HepG2 (cell line): ENCODE data around the gene PTH. TPM values are rescaled to one million over a fixed set of nuclear protein-coding genes. Genes with fewer than 3 reads are reported as not detected.
A peak's percentile ranks its signal among the peaks of the same experiment; 100 is the strongest.

Experiments
- CREBL2 ChIP-seq: sonication (generic); formaldehyde crosslinking; IDR thresholded peaks from 2 replicates; pipeline ENCODE4 v1.8.1; 2023; ENCODE audit warnings: missing genetic modification reagents, mild to moderate bottlenecking, borderline replicate concordance
- FLYWCH1 ChIP-seq: sonication (generic); formaldehyde crosslinking; IDR thresholded peaks from 2 replicates; pipeline ENCODE4 v1.8.1; 2023; ENCODE audit warnings: mild to moderate bottlenecking, missing genetic modification reagents
- HDAC2 ChIP-seq: sonication (generic); formaldehyde crosslinking; IDR thresholded peaks from 2 replicates; pipeline ENCODE4 v1.4.0; 2020; ENCODE audit warnings: missing genetic modification reagents
- KAT7 ChIP-seq: IDR thresholded peaks from 2 replicates; pipeline ENCODE4 v1.6.1; 2018; ENCODE audit warnings: borderline replicate concordance, missing compliant biosample characterization
- KLF11 ChIP-seq: IDR thresholded peaks from 2 replicates; pipeline ENCODE4 v1.6.1; 2016; ENCODE audit warnings: missing compliant biosample characterization
- KLF12 ChIP-seq: sonication (generic); formaldehyde crosslinking; IDR thresholded peaks from 2 replicates; pipeline ENCODE4 v1.4.0; 2020; ENCODE audit warnings: missing genetic modification reagents, borderline replicate concordance
- SNAPC2 ChIP-seq: sonication (generic); formaldehyde crosslinking; IDR thresholded peaks from 2 replicates; pipeline ENCODE4 v1.8.1; 2022; ENCODE audit warnings: mild to moderate bottlenecking, missing genetic modification reagents
- SOX6 ChIP-seq, 2 experiments: fragments of 450-650 bp in 1 of 2; sonication (generic) in 1 of 2; formaldehyde crosslinking in 1 of 2; IDR thresholded peaks; 2 replicates each; pipeline versions ENCODE4 v1.4.0 to v1.6.1; 2017 to 2020; ENCODE audit warnings: antibody characterized with exemption in 1 of 2, mild to moderate bottlenecking in 1 of 2, missing genetic modification reagents in 1 of 2
- ZBTB34 ChIP-seq: sonication (generic); formaldehyde crosslinking; IDR thresholded peaks from 2 replicates; pipeline ENCODE4 v1.8.0; 2022; ENCODE audit warnings: mild to moderate bottlenecking, missing genetic modification reagents
- ZNF292 ChIP-seq: sonication (generic); formaldehyde crosslinking; IDR thresholded peaks from 2 replicates; pipeline ENCODE4 v1.8.1; 2022; ENCODE audit warnings: mild to moderate bottlenecking, low read depth, missing genetic modification reagents, borderline replicate concordance
- ZNF547 ChIP-seq: sonication (generic); formaldehyde crosslinking; IDR thresholded peaks from 2 replicates; pipeline ENCODE4 v1.5.1; 2020; ENCODE audit warnings: mild to moderate bottlenecking, missing genetic modification reagents
- ZNF550 ChIP-seq: sonication (generic); formaldehyde crosslinking; IDR thresholded peaks from 2 replicates; pipeline ENCODE4 v1.4.0; 2020; ENCODE audit warnings: mild to moderate bottlenecking, missing genetic modification reagents, borderline replicate concordance
- ZSCAN29 ChIP-seq: sonication (generic); formaldehyde crosslinking; conservative IDR thresholded peaks from 2 replicates; pipeline ENCODE4 v1.4.0; 2020; ENCODE audit warnings: mild to moderate bottlenecking, missing genetic modification reagents
- ZSCAN31 ChIP-seq: sonication (generic); formaldehyde crosslinking; IDR thresholded peaks from 2 replicates; pipeline ENCODE4 v1.5.0; 2020; ENCODE audit warnings: low read depth, mild to moderate bottlenecking, missing genetic modification reagents
- polyA plus RNA-seq, 8 experiments: library from polyadenylated mRNA; depleted of rRNA in 3 of 8; stranded (reverse) in 7 of 8; unstranded in 1 of 8; fragments of >200 nt; fragmentation: Illumina TruSeq in 4 of 8; extraction: Trizol in 4 of 8; gene quantifications; 2 replicates each; pipeline versions ENCODE4 v1.2.1 to v1.2.3, GENCODE V29; 2011 to 2016; ENCODE audit warnings: low read depth in 4 of 8, missing spikeins in 1 of 8, mixed read lengths in 1 of 8; ENCODE audit not compliant: insufficient read depth in 1 of 8
- total RNA-seq, 5 experiments: library from RNA; depleted of rRNA; stranded (reverse); fragments of >200 nt; fragmentation: Illumina TruSeq; extraction: Trizol; gene quantifications; 2 replicates each; pipeline ENCODE4 v1.2.3, GENCODE V29; 2016; ENCODE audit warnings: low read depth in 1 of 5
- TF ChIP-seq, protein P1 (sequence below): sonication (generic); formaldehyde crosslinking; IDR thresholded peaks from 2 replicates; pipeline ENCODE4; 2020; ENCODE audit warnings: missing genetic modification reagents, mild to moderate bottlenecking, borderline replicate concordance
- TF ChIP-seq, protein P2 (sequence below): sonication (generic); formaldehyde crosslinking; IDR thresholded peaks from 2 replicates; pipeline ENCODE4 v1.5.0; 2020; ENCODE audit warnings: missing genetic modification reagents, mild to moderate bottlenecking, borderline replicate concordance
- TF ChIP-seq, protein P3 (sequence below): IDR thresholded peaks from 2 replicates; pipeline ENCODE4 v1.6.1; 2016; ENCODE audit warnings: low read depth
- TF ChIP-seq, protein P4 (sequence below): sonication (generic); formaldehyde crosslinking; IDR thresholded peaks from 2 replicates; pipeline ENCODE4 v1.5.0; 2020; ENCODE audit warnings: missing genetic modification reagents, mild to moderate bottlenecking, borderline replicate concordance

Gene PTH
- total and polyA plus RNA-seq, 2 of the 13 experiments (the other 11 are each of a cell fraction or from before 2014, with no cell fraction given), result not detected

DNA sequence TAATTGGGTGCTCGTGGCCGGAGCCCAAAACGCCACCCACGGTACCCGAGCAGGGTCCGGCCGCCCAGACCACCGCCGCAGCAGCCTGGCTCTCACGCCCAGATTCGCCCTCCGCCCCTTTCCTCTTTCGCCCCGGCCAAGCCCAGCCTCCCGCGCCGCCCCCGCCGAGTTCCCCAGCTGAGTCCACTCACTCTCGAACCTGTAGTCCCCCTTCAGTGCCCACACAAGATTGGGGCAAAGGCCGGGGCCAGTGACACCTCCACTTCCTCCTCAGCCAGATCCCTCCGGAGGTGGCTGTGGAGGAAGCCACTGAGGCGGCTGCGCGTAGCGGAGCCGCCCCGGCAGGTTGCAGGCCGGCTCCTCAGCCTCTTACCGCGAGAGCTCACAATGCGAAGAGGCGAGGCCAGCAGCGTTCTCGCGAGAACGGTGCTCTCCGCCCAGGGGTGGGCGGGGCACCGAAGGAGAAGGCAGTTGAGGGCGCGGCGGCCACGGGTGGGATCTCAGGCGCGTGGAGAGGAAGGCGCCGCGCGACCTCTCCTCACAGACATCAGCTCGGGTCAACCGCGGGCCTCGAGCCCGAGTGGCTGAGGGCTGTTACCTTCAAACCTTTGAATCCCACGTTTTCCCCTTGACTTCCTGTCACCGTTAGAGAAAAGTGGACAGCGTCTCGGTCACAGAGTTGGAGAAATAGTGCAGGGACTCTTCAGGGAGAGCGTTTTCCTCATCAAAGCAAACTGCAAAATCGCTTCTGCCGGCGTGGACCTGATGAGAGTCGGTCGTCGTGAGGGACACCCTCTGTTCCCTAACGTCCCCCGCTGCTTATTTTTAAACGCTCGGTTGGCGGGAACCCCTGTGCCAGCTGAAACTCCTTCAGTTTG lies 32.7 kb downstream of the PTH start, which contains the start of gene BTBD10 (continued):
- TF ChIP-seq, protein P1, sequence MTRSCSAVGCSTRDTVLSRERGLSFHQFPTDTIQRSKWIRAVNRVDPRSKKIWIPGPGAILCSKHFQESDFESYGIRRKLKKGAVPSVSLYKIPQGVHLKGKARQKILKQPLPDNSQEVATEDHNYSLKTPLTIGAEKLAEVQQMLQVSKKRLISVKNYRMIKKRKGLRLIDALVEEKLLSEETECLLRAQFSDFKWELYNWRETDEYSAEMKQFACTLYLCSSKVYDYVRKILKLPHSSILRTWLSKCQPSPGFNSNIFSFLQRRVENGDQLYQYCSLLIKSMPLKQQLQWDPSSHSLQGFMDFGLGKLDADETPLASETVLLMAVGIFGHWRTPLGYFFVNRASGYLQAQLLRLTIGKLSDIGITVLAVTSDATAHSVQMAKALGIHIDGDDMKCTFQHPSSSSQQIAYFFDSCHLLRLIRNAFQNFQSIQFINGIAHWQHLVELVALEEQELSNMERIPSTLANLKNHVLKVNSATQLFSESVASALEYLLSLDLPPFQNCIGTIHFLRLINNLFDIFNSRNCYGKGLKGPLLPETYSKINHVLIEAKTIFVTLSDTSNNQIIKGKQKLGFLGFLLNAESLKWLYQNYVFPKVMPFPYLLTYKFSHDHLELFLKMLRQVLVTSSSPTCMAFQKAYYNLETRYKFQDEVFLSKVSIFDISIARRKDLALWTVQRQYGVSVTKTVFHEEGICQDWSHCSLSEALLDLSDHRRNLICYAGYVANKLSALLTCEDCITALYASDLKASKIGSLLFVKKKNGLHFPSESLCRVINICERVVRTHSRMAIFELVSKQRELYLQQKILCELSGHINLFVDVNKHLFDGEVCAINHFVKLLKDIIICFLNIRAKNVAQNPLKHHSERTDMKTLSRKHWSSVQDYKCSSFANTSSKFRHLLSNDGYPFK, result peak; percentile 47; the same call in 1 of the 2 replicates
- TF ChIP-seq, protein P2, sequence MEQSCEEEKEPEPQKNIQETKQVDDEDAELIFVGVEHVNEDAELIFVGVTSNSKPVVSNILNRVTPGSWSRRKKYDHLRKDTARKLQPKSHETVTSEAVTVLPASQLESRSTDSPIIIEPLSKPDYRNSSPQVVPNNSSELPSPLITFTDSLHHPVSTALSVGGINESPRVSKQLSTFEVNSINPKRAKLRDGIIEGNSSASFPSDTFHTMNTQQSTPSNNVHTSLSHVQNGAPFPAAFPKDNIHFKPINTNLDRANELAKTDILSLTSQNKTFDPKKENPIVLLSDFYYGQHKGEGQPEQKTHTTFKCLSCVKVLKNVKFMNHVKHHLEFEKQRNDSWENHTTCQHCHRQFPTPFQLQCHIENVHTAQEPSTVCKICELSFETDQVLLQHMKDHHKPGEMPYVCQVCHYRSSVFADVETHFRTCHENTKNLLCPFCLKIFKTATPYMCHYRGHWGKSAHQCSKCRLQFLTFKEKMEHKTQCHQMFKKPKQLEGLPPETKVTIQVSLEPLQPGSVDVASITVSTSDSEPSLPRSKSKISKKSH (CRISPR knock-in tag), result peak; percentile 81
- peak; percentile 45; the same call in 1 of the 2 replicates for TF ChIP-seq ZSCAN31 (CRISPR knock-in tag)
- no peak; the same call in 1 of the 2 replicates for TF ChIP-seq ZSCAN29
- TF ChIP-seq CREBL2 (CRISPR knock-in tag), result no peak; the same call in 1 of the 2 replicates
- TF ChIP-seq, protein P3, sequence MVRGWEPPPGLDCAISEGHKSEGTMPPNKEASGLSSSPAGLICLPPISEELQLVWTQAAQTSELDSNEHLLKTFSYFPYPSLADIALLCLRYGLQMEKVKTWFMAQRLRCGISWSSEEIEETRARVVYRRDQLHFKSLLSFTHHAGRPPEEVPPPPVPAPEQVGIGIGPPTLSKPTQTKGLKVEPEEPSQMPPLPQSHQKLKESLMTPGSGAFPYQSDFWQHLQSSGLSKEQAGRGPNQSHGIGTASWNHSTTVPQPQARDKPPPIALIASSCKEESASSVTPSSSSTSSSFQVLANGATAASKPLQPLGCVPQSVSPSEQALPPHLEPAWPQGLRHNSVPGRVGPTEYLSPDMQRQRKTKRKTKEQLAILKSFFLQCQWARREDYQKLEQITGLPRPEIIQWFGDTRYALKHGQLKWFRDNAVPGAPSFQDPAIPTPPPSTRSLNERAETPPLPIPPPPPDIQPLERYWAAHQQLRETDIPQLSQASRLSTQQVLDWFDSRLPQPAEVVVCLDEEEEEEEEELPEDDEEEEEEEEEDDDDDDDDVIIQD (CRISPR knock-in tag), result peak; percentile 73
- TF ChIP-seq ZNF550 (CRISPR knock-in tag), result no peak
- no peak for TF ChIP-seq KLF12 (CRISPR knock-in tag)
- TF ChIP-seq, protein P4, sequence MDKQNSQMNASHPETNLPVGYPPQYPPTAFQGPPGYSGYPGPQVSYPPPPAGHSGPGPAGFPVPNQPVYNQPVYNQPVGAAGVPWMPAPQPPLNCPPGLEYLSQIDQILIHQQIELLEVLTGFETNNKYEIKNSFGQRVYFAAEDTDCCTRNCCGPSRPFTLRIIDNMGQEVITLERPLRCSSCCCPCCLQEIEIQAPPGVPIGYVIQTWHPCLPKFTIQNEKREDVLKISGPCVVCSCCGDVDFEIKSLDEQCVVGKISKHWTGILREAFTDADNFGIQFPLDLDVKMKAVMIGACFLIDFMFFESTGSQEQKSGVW, result no peak
- no peak for TF ChIP-seq ZBTB34 (CRISPR knock-in tag)
- peak; percentile 63; the same call in 1 of the 2 replicates for TF ChIP-seq ZNF292 (CRISPR knock-in tag)
- TF ChIP-seq KAT7, result peak; percentile 69; the same call in 1 of the 2 replicates
- no peak for TF ChIP-seq SOX6 (IDR thresholded peaks at IDR 0.05)
- 0 out of 2 replicates have a peak, but pooled peaks have one; percentile 43 for TF ChIP-seq SOX6 (CRISPR knock-in tag; IDR thresholded peaks at IDR 0.05)
- TF ChIP-seq FLYWCH1 (CRISPR knock-in tag), result no peak
- TF ChIP-seq SNAPC2 (CRISPR knock-in tag), result no peak
- peak; percentile 85 for TF ChIP-seq ZNF547 (CRISPR knock-in tag)
- TF ChIP-seq KLF11 (CRISPR knock-in tag), result peak; percentile 61; the same call in 1 of the 2 replicates
- peak; percentile 63; the same call in 1 of the 2 replicates for TF ChIP-seq HDAC2
